GM12878 (cell line): ENCODE data around the gene WTIP.

Experiments used
- BHLHE40 ChIP-seq, 2 experiments: fragments of 450-650 bp in 1 of 2; IDR thresholded peaks; 2 replicates each; pipeline ENCODE4 v1.6.1; 2011 to 2017; ENCODE audit warnings: low read depth in 2 of 2, borderline replicate concordance in 1 of 2, improper control_type of control experiment in 1 of 2, low read length in 1 of 2, mild to moderate bottlenecking in 1 of 2
- CBX5 ChIP-seq: sonication (generic); IDR thresholded peaks from 2 replicates; pipeline ENCODE4 v1.6.1; 2016; ENCODE audit warnings: low read depth, moderate library complexity, mild to moderate bottlenecking, inconsistent platforms
- EZH2 ChIP-seq: IDR thresholded peaks from 2 replicates; pipeline ENCODE4 v1.6.1; 2012; ENCODE audit warnings: low read depth, mild to moderate bottlenecking, control low read depth, inconsistent platforms, low read length, borderline replicate concordance; ENCODE audit not compliant: control insufficient read depth
- POLR2AphosphoS2 ChIP-seq: IDR thresholded peaks from 2 replicates; pipeline ENCODE4 v1.6.1; 2011; ENCODE audit warnings: low read depth, mild to moderate bottlenecking, low read length, improper control_type of control experiment, moderate library complexity
- POLR2AphosphoS5 ChIP-seq: IDR thresholded peaks from 2 replicates; pipeline ENCODE4 v1.6.1; 2011; ENCODE audit warnings: mild to moderate bottlenecking, low read length, inconsistent platforms
- REST ChIP-seq: IDR thresholded peaks from 2 replicates; pipeline ENCODE4 v1.6.1; 2012; ENCODE audit warnings: mild to moderate bottlenecking, low read depth, low read length

DNA sequence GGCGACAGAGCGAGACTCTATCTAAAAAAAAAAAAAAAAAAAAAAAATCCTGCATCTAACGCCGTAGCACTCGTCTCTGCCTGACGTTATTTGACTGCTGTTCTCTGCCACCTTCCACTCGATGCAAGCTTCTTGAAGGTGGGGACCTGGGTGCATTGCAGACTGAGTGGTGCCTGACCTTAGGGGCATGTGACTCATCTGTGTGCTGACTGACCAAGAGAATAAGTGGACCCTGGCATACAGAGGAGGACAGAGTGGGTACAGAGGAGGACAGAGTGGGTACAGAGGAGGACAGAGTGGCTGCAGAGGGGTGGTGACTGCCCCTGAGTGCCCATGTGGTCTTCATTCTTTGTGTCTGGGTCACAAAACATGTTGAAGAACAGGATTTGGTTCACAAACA lies 7.6 kb downstream of the WTIP start:
- TF ChIP-seq EZH2 = no peak
- no peak for TF ChIP-seq CBX5
- no peak for TF ChIP-seq POLR2AphosphoS2
- no peak for TF ChIP-seq BHLHE40 (IDR thresholded peaks at IDR 0.05; ENCODE audit: borderline replicate concordance in 1 of 2, low read depth in 2 of 2, low read length in 1 of 2)
- TF ChIP-seq POLR2AphosphoS5 = no peak
- no peak for TF ChIP-seq REST
